ENCODE data around the gene FUCA2.

GRCh38 chr6:143501851-143502250 is 9.7 kb downstream of the FUCA2 start:
- TF ChIP-seq CTCF (conservative IDR thresholded peaks at IDR 0.05; ENCODE audit: low read depth, low read length) (peak; percentile 28; the same call in 1 of the 2 replicates), EZH2 (IDR thresholded peaks at IDR 0.05; ENCODE audit: borderline replicate concordance, low read depth, low read length, poor library complexity, severe bottlenecking) (no peak)
